A673 (cell line): ENCODE data around the gene TRIM14.

Experiments used
- CTCF ChIP-seq: fragments of 300-800, 200-600 bp; sonication (generic); conservative IDR thresholded peaks from 2 replicates; pipeline ENCODE4 v1.5.1; 2017; ENCODE audit warnings: low read depth, mild to moderate bottlenecking, antibody characterized with exemption, low read length, moderate library complexity, mixed read lengths
- EZH2 ChIP-seq: fragments of 200-600 bp; sonication (generic); IDR thresholded peaks from 2 replicates; pipeline ENCODE4 v1.6.1; 2017; ENCODE audit warnings: borderline replicate concordance, low read depth, mild to moderate bottlenecking, mixed read lengths, antibody characterized with exemption, low read length; ENCODE audit not compliant: poor library complexity, severe bottlenecking

GRCh38 chr9:98108531-98109031, 10.4 kb downstream of the TRIM14 start:
- TF ChIP-seq CTCF (no peak), EZH2 (no peak)
